Smooth muscle cell of the umbilical artery (primary cell): ENCODE results near the gene ZNF836. TPM values are rescaled to one million over a fixed set of nuclear protein-coding genes. Genes with fewer than 3 reads are reported as not detected.

Experiments
- total RNA-seq: library from RNA; depleted of rRNA; stranded (reverse); fragments of >200 nt; gene quantifications from 2 replicates; pipeline ENCODE4 v1.2.3, GENCODE V29; 2014

ZNF836 gene
- total RNA-seq: 4.7 and 5.6 TPM in 2 replicates

GRCh38 chr19:52171321-52172169 is at the start of gene ZNF836:
TSS of gene ZNF836 (minus strand) at chr19:52171621. CDS start at chr19:52168072, 3,549 bp downstream.

GRCh38 chr19:52189735-52190486 is 18.5 kb upstream of the ZNF836 start, which contains the start of gene PPP2R1A:
TSS of gene PPP2R1A (plus strand) at chr19:52190052. CDS start at chr19:52190097, 45 bp downstream.

GRCh38 chr19:52139252-52140031 is 32.0 kb downstream of the ZNF836 start, which contains the start of gene ZNF616:
TSS of gene ZNF616 (minus strand) at chr19:52139938. CDS start at chr19:52130512, 9,426 bp downstream.

Other genes with a start within 250 kb of the ZNF836 start
- gene ZNF613, start 244.1 kb downstream of the ZNF836 start, total RNA-seq: 8.0 and 8.4 TPM in 2 replicates
- 7.7 and 8.3 TPM in 2 replicates for gene ZNF350, start 184.8 kb downstream of the ZNF836 start, total RNA-seq
- 12.5 and 13.3 TPM in 2 replicates for gene ZNF615, start 163.4 kb downstream of the ZNF836 start, total RNA-seq
- gene ZNF614, start 143.2 kb downstream of the ZNF836 start, total RNA-seq: 10.1 and 11.5 TPM in 2 replicates
- 14.0 and 21.8 TPM in 2 replicates for gene ZNF432, start 122.8 kb downstream of the ZNF836 start, total RNA-seq
- gene ZNF841, start 75.9 kb downstream of the ZNF836 start, total RNA-seq: 31.5 and 40.3 TPM in 2 replicates
- gene ZNF616, start 31.7 kb downstream of the ZNF836 start, total RNA-seq: 17.9 and 18.1 TPM in 2 replicates
- gene PPP2R1A, start 18.4 kb upstream of the ZNF836 start, total RNA-seq: 85.8 and 266 TPM in 2 replicates
- gene ZNF766, start 98.0 kb upstream of the ZNF836 start, total RNA-seq: 11.6 and 20.6 TPM in 2 replicates
- 2.7 and 4.1 TPM in 2 replicates for gene ZNF480, start 125.5 kb upstream of the ZNF836 start, total RNA-seq
- 3.3 and 4.5 TPM in 2 replicates for gene ZNF610, start 164.6 kb upstream of the ZNF836 start, total RNA-seq
- gene ZNF880, start 198.3 kb upstream of the ZNF836 start, total RNA-seq: 22.9 and 32.4 TPM in 2 replicates
- 25.8 and 32.8 TPM in 2 replicates for gene ZNF528, start 226.2 kb upstream of the ZNF836 start, total RNA-seq